ENCODE results near the gene RPL7L1. TPM values are rescaled to one million over a fixed set of nuclear protein-coding genes. Genes with fewer than 3 reads are reported as not detected.
"Not testable (repeated sequence)": the region's sequence is repeated elsewhere in the genome, so short reads cannot be mapped to it uniquely, and the experiment has no call there.

Gene RPL7L1
- total RNA-seq, 2 donors from 2014 or later: 116 to 150 TPM

- not testable (repeated sequence) for H3K36me3 Mint-ChIP-seq (ENCODE audit: low read depth); H3K27ac Mint-ChIP-seq; H3K4me3 Mint-ChIP-seq; H3K4me1 Mint-ChIP-seq; ATAC-seq (replicated peaks); H3K27me3 Mint-ChIP-seq; H3K9me3 Mint-ChIP-seq
Measured at GRCh38 chr6:42902429-42903263, 23.2 kb downstream of the RPL7L1 start.

- no peak overlapping the region for H3K4me3 Mint-ChIP-seq
- no peaks in the 10 kb centered on the region for H3K9me3 Mint-ChIP-seq
- H3K36me3 Mint-ChIP-seq (ENCODE audit: low read depth): no peaks in the 10 kb centered on the region
- no peaks in the 10 kb centered on the region for H3K27me3 Mint-ChIP-seq
- H3K4me1 Mint-ChIP-seq: peaks cover 5% of the 10 kb centered on the region
- ATAC-seq (replicated peaks): no peak
- H3K27ac Mint-ChIP-seq: no peak overlapping the region
Measured at GRCh38 chr6:42904467-42904866, 25.1 kb downstream of the RPL7L1 start.

- Mint-ChIP-seq H3K4me3 (no peak overlapping the region), H3K27me3 (peaks cover 6% of the 10 kb centered on the region), H3K36me3 (ENCODE audit: low read depth) (no peaks in the 10 kb centered on the region), H3K4me1 (no peaks in the 10 kb centered on the region), H3K9me3 (no peaks in the 10 kb centered on the region), H3K27ac (no peak overlapping the region)
- ATAC-seq (replicated peaks): no peak
Measured at GRCh38 chr6:42907336-42907735, 27.9 kb downstream of the RPL7L1 start.

GRCh38 chr6:42909835-42910234 is 30.4 kb downstream of the RPL7L1 start:
- H3K9me3 Mint-ChIP-seq: no peaks in the 10 kb centered on the region
- no peaks in the 10 kb centered on the region for H3K4me1 Mint-ChIP-seq
- ATAC-seq (replicated peaks): no peak

GRCh38 chr6:42911171-42912021 is 32.0 kb downstream of the RPL7L1 start:
- ATAC-seq (replicated peaks): no peak
- no peaks in the 10 kb centered on the region for H3K4me1 Mint-ChIP-seq
- H3K4me3 Mint-ChIP-seq: no peak overlapping the region
- no peaks in the 10 kb centered on the region for H3K9me3 Mint-ChIP-seq
- H3K36me3 Mint-ChIP-seq (ENCODE audit: low read depth): no peaks in the 10 kb centered on the region
- H3K27me3 Mint-ChIP-seq: peaks cover 8% of the 10 kb centered on the region
- H3K27ac Mint-ChIP-seq: no peak overlapping the region

More at GRCh38 chr6:42909835-42910234, 30.4 kb downstream of the RPL7L1 start:
- Mint-ChIP-seq H3K27me3 (peaks cover 8% of the 10 kb centered on the region), H3K36me3 (ENCODE audit: low read depth) (no peaks in the 10 kb centered on the region), H3K27ac (no peak overlapping the region), H3K4me3 (no peak overlapping the region)

- Mint-ChIP-seq H3K9me3 (no peaks in the 10 kb centered on the region), H3K27me3 (peaks cover 8% of the 10 kb centered on the region), H3K4me1 (no peaks in the 10 kb centered on the region), H3K36me3 (ENCODE audit: low read depth) (no peaks in the 10 kb centered on the region), H3K4me3 (no peak overlapping the region), H3K27ac (no peak overlapping the region)
- ATAC-seq (replicated peaks): no peak
Measured at GRCh38 chr6:42914546-42914945, 35.1 kb downstream of the RPL7L1 start.

GRCh38 chr6:42915732-42916131 is 36.3 kb downstream of the RPL7L1 start, which contains the start of gene PTCRA:
Gene PTCRA (plus strand): TSS chr6:42916053. CDS start chr6:42916070, 17 bp downstream.
- H3K27ac Mint-ChIP-seq: no peak within 1 kb of the TSS
- no peak for ATAC-seq (replicated peaks)
- no peaks in the 10 kb centered on the region for H3K36me3 Mint-ChIP-seq (ENCODE audit: low read depth)

GRCh38 chr6:42916288-42916687 is 36.9 kb downstream of the RPL7L1 start:
- H3K27me3 Mint-ChIP-seq: peaks cover 5% of the 10 kb centered on the region
- H3K4me3 Mint-ChIP-seq: no peak overlapping the region
- no peak overlapping the region for H3K27ac Mint-ChIP-seq
- ATAC-seq (replicated peaks): no peak
- H3K4me1 Mint-ChIP-seq: no peaks in the 10 kb centered on the region
- H3K9me3 Mint-ChIP-seq: no peaks in the 10 kb centered on the region
- H3K36me3 Mint-ChIP-seq (ENCODE audit: low read depth): no peaks in the 10 kb centered on the region

More at GRCh38 chr6:42915732-42916131, 36.3 kb downstream of the RPL7L1 start, which contains the start of gene PTCRA:
- Mint-ChIP-seq H3K27me3 (peaks cover 8% of the 10 kb centered on the region), H3K4me3 (no peak within 1 kb of the TSS), H3K9me3 (no peaks in the 10 kb centered on the region), H3K4me1 (no peaks in the 10 kb centered on the region)

GRCh38 chr6:42921801-42922200 is 42.4 kb downstream of the RPL7L1 start:
- H3K4me1 Mint-ChIP-seq: no peaks in the 10 kb centered on the region
- H3K4me3 Mint-ChIP-seq: no peak overlapping the region
- ATAC-seq (replicated peaks): no peak
- H3K27me3 Mint-ChIP-seq: no peaks in the 10 kb centered on the region
- no peak overlapping the region for H3K27ac Mint-ChIP-seq
- no peaks in the 10 kb centered on the region for H3K9me3 Mint-ChIP-seq
- no peaks in the 10 kb centered on the region for H3K36me3 Mint-ChIP-seq (ENCODE audit: low read depth)

- Mint-ChIP-seq H3K27ac (no peak overlapping the region), H3K4me1 (peaks cover 4% of the 10 kb centered on the region), H3K36me3 (ENCODE audit: low read depth) (peaks cover 4% of the 10 kb centered on the region), H3K4me3 (no peak overlapping the region), H3K27me3 (no peaks in the 10 kb centered on the region), H3K9me3 (no peaks in the 10 kb centered on the region)
- no peak for ATAC-seq (replicated peaks)
Measured at GRCh38 chr6:42923666-42924065, 44.2 kb downstream of the RPL7L1 start.

- Mint-ChIP-seq H3K4me1 (peaks cover 8% of the 10 kb centered on the region), H3K36me3 (ENCODE audit: low read depth) (peaks cover 12% of the 10 kb centered on the region), H3K4me3 (no peak overlapping the region), H3K27me3 (no peaks in the 10 kb centered on the region), H3K27ac (peak overlapping the region; percentile 73), H3K9me3 (no peaks in the 10 kb centered on the region)
- ATAC-seq (replicated peaks): no peak
Measured at GRCh38 chr6:42925248-42925857, 45.9 kb downstream of the RPL7L1 start.

- H3K4me1 Mint-ChIP-seq: peaks cover 27% of the 10 kb centered on the region
Measured at GRCh38 chr6:42928986-42929820, 49.8 kb downstream of the RPL7L1 start, which contains the start of gene CNPY3. Gene CNPY3 (plus strand): TSS chr6:42929480. CDS start chr6:42929571, 91 bp downstream.

GRCh38 chr6:42929821-42930360 is 50.5 kb downstream of the RPL7L1 start:
- Mint-ChIP-seq H3K27ac (peak overlapping the region; percentile 97), H3K9me3 (no peaks in the 10 kb centered on the region), H3K36me3 (ENCODE audit: low read depth) (peaks cover 56% of the 10 kb centered on the region), H3K4me1 (peaks cover 27% of the 10 kb centered on the region), H3K4me3 (peak overlapping the region; percentile 92), H3K27me3 (no peaks in the 10 kb centered on the region)
- peak; percentile 58 for ATAC-seq (replicated peaks)

More at GRCh38 chr6:42928986-42929820, 49.8 kb downstream of the RPL7L1 start, which contains the start of gene CNPY3:
- Mint-ChIP-seq H3K9me3 (no peaks in the 10 kb centered on the region), H3K4me3 (peak within 1 kb of the TSS; percentile 92), H3K36me3 (ENCODE audit: low read depth) (peaks cover 49% of the 10 kb centered on the region), H3K27ac (peak within 1 kb of the TSS; percentile 97), H3K27me3 (no peaks in the 10 kb centered on the region)
- peak; percentile 89 for ATAC-seq (replicated peaks)

Measured in activated T-helper 17 cell treated with anti-CD3 and anti-CD28 coated beads, Interleukin-2, amount 50 U/mL, for 72 hours (primary cell).